Globus pallidus (tissue), 1 donor: ENCODE measurements around the gene BRINP1.

Experiments
- DNase-seq: peaks from one replicate; pipeline ENCODE4 v3.0.0-alpha.2; 2015; ENCODE audit warnings: low spot score

The BRINP1 gene

DNA sequence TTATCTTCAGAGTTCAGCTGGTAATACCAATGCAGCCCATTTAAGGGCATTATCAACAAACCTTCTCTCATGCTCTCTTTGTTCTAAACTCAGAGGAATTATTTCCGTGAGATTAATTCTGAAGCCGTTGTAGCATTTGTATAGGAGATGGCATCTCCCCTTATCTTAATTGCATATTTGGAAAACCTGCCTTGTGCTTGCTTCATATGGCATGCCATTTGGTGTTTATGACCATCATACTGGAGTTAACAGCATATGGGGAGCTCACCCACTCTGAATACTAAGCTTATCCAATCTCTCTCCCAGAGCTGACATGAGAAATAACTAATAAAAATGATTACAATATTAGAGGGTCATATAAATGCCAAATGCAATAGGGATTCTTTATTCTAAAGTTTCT lies 243.2 kb downstream of the BRINP1 start:
- DNase-seq, result no peak

DNA sequence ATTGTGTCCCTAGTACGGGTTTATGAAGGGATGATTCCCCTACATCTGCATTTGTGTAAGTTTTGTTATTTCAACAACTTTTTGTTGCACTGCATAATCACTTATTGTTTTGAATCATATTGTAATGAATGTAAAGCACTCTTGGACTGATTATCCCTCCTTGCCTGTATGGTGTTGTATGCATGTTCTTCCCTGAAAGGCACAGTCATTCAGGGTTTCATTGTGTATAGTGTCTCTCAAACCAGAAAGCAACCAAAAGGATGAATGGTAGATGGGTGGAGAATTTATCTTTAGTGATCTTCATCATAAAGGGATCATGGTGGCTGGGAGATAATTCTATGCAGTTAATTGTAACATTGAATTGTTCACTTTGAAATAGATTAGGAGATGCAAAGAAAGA lies 247.3 kb downstream of the BRINP1 start:
- no peak for DNase-seq

DNA sequence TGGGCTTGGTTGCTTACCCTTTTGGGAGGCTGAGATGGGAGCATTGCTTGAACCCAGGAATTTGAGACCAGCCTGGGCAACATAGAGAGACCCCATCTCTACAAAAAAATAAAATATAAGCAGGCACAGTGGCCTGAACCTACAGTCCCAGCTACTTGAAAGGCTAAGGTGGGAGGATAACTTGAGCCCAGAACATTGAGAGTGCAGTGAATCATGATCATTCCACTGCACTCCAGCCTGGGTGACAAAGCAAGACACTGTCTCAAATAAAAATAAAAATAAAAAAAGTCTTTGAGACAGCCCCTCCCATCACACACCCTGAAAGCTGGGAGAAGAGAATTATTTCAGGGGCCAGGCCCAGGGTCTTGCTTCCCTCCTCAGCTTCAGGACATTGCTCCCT lies 251.8 kb downstream of the BRINP1 start:
- DNase-seq, result no peak
